Measurements from ENCODE around the gene PANX2. TPM values are rescaled to one million over a fixed set of nuclear protein-coding genes. Genes with fewer than 3 reads are reported as not detected.

PANX2 gene
- total RNA-seq, 1 experiment from 2014 or later, result 2.6 TPM

- intact Hi-C loops (cut with micrococcal nuclease; ENCODE audit: unreplicated experiment), result loop anchor here (1.0 kb wide), 1 partner anchor 61 kb away; no protein-coding TSS in a partner anchor
- CTCF ChIA-PET, result no interaction called here
- H3K27me3 Mint-ChIP-seq (ENCODE audit: insufficient read depth, unreplicated experiment), result no peaks in the 10 kb centered on the region
- no peak for TF ChIP-seq CTCF (IDR thresholded peaks at IDR 0.05; ENCODE audit: insufficient read depth in 1 of 2, low read depth in 1 of 2, low read length in 1 of 2, severe bottlenecking in 1 of 2, unreplicated experiment in 1 of 2)
- H3K4me3 Mint-ChIP-seq (ENCODE audit: unreplicated experiment), result no peak overlapping the region
- no peak for DNase-seq
- peaks cover 65% of the 10 kb centered on the region for H3K36me3 Mint-ChIP-seq (ENCODE audit: insufficient read depth, unreplicated experiment)
- Histone ChIP-seq H3K27me3 (replicated peaks; ENCODE audit: control insufficient read depth, insufficient read depth, low read length) (no peaks in the 10 kb centered on the region), H3K4me3 (ENCODE audit: low read depth, low read length) (no peak overlapping the region), H3K36me3 (ENCODE audit: control insufficient read depth, insufficient read depth, low read length) (no peaks in the 10 kb centered on the region; the same call in 1 of the 2 replicates), H3K4me1 (no peaks in the 10 kb centered on the region), H3K9me3 (no peaks in the 10 kb centered on the region)
- no peaks in the 10 kb centered on the region for H3K9me3 Mint-ChIP-seq (ENCODE audit: unreplicated experiment)
- peaks cover 6% of the 10 kb centered on the region for H3K4me1 Mint-ChIP-seq (ENCODE audit: low read depth, unreplicated experiment)
- POLR2A ChIA-PET, result no interaction called here
- peak overlapping the region; percentile 55 for H3K27ac Mint-ChIP-seq (ENCODE audit: unreplicated experiment)
- BruUV-seq (replicated peaks), result no TSS peak
Measured at GRCh38 chr22:50210378-50211139, 40.0 kb downstream of the PANX2 start.

DNA sequence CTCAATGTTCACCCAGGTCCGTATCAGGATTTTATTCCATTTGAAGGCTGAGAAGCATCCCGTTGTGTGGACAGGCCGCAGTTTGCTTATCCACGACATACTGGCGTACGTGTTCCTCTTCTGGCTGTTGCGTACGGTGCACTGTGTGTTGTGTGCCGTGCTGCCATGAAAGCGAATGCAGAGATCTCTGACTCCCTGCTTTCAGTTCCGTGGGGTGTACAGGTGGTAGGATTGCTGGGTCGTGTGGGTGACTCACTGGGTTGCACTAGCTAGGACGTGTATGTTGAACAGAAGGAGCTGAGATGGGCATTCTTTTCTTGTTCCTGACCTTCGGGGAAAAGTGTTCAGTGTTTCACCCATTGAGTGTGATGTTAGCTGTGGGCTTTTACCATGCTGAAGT, 40.6 kb downstream of the PANX2 start:
- ChIA-PET CTCF (no interaction called here), POLR2A (no interaction called here)
- Mint-ChIP-seq H3K9me3 (ENCODE audit: unreplicated experiment) (no peaks in the 10 kb centered on the region), H3K4me3 (ENCODE audit: unreplicated experiment) (no peak overlapping the region), H3K27ac (ENCODE audit: unreplicated experiment) (no peak overlapping the region), H3K36me3 (ENCODE audit: insufficient read depth, unreplicated experiment) (peaks cover 71% of the 10 kb centered on the region), H3K4me1 (ENCODE audit: low read depth, unreplicated experiment) (peaks cover 6% of the 10 kb centered on the region), H3K27me3 (ENCODE audit: insufficient read depth, unreplicated experiment) (no peaks in the 10 kb centered on the region)
- Histone ChIP-seq H3K36me3 (ENCODE audit: control insufficient read depth, insufficient read depth, low read length) (no peaks in the 10 kb centered on the region; the same call in 1 of the 2 replicates), H3K4me1 (no peaks in the 10 kb centered on the region), H3K27me3 (replicated peaks; ENCODE audit: control insufficient read depth, insufficient read depth, low read length) (no peaks in the 10 kb centered on the region), H3K4me3 (ENCODE audit: low read depth, low read length) (no peak overlapping the region), H3K9me3 (no peaks in the 10 kb centered on the region)
- intact Hi-C loops (cut with micrococcal nuclease; ENCODE audit: unreplicated experiment), result no loop called here
- BruUV-seq (replicated peaks), result no TSS peak
- no peak for TF ChIP-seq CTCF (IDR thresholded peaks at IDR 0.05; ENCODE audit: insufficient read depth in 1 of 2, low read depth in 1 of 2, low read length in 1 of 2, severe bottlenecking in 1 of 2, unreplicated experiment in 1 of 2)
- no peak for DNase-seq

- peaks cover 6% of the 10 kb centered on the region for H3K4me1 Mint-ChIP-seq (ENCODE audit: low read depth, unreplicated experiment)
- POLR2A ChIA-PET, result no interaction called here
- intact Hi-C loops (cut with micrococcal nuclease; ENCODE audit: unreplicated experiment), result no loop called here
- no peak overlapping the region for H3K4me3 ChIP-seq (ENCODE audit: low read depth, low read length)
- H3K9me3 ChIP-seq, result no peaks in the 10 kb centered on the region
- peaks cover 75% of the 10 kb centered on the region for H3K36me3 Mint-ChIP-seq (ENCODE audit: insufficient read depth, unreplicated experiment)
- BruUV-seq (replicated peaks), result no TSS peak
- no peak overlapping the region for H3K27ac Mint-ChIP-seq (ENCODE audit: unreplicated experiment)
- TF ChIP-seq CTCF (IDR thresholded peaks at IDR 0.05; ENCODE audit: insufficient read depth in 1 of 2, low read depth in 1 of 2, low read length in 1 of 2, severe bottlenecking in 1 of 2, unreplicated experiment in 1 of 2), result no peak
- no peaks in the 10 kb centered on the region; the same call in 1 of the 2 replicates for H3K36me3 ChIP-seq (ENCODE audit: control insufficient read depth, insufficient read depth, low read length)
- CTCF ChIA-PET, result no interaction called here
- H3K27me3 ChIP-seq (replicated peaks; ENCODE audit: control insufficient read depth, insufficient read depth, low read length), result no peaks in the 10 kb centered on the region
- H3K4me1 ChIP-seq, result no peaks in the 10 kb centered on the region
- H3K4me3 Mint-ChIP-seq (ENCODE audit: unreplicated experiment), result no peak overlapping the region
- H3K9me3 Mint-ChIP-seq (ENCODE audit: unreplicated experiment), result no peaks in the 10 kb centered on the region
- no peaks in the 10 kb centered on the region for H3K27me3 Mint-ChIP-seq (ENCODE audit: insufficient read depth, unreplicated experiment)
- DNase-seq, result no peak
Measured at GRCh38 chr22:50213263-50213662, 42.7 kb downstream of the PANX2 start.

All from Caco-2 (cell line).